K562 (cell line): Measurements from ENCODE around the gene NUMB. TPM values are rescaled to one million over a fixed set of nuclear protein-coding genes. Genes with fewer than 3 reads are reported as not detected.

ENCODE experiments used
- ATAC-seq: fragments of 200-7000 bp; cut with Tn5 transposase; 3 replicates; pipeline ENCODE4 v1.9.1; 2020; ENCODE audit warnings: moderate library complexity
- BruUV-seq: library from RNA; stranded (reverse); fragments of 400-500 nt; replicated peaks from 2 replicates; lab custom pipeline; 2021; lab: Mats Ljungman, UMichigan
- CTCF ChIA-PET: fragments of 300-600 bp; formaldehyde crosslinking; extraction: SDS; loops from one replicate; lab custom pipeline; 2021; ENCODE audit warnings: low intra/inter-chr PET ratio; lab: Yijun Ruan, JAX
- POLR2A ChIA-PET: fragments of 300-600, 350-650 bp; sonication (Branson Sonifier 250); formaldehyde crosslinking; extraction: SDS; loops from one replicate; lab custom pipeline; 2021; ENCODE audit warnings: antibody characterized with exemption, inconsistent platforms; lab: Yijun Ruan, JAX
- DNase-seq, 4 experiments: peaks; one replicate each; pipeline versions ENCODE4 v3.0.0 to v3.0.0-alpha.2; 2011 to 2018; ENCODE audit warnings: low spot score in 3 of 4, mixed read lengths in 3 of 4; ENCODE audit errors: extremely low read depth in 1 of 4
- FAIRE-seq: peaks from 2 replicates; lab custom pipeline; 2011; peaks lifted over from hg19 to GRCh38; lab: Jason Lieb, UNC
- H2AFZ ChIP-seq: 2 replicates; pipeline ENCODE4 v1.6.0; 2011; ENCODE audit warnings: low read depth, low read length, control low read depth, inconsistent platforms
- H3K27ac ChIP-seq: fragments of 200-600 bp; 3 replicates; pipeline ENCODE4 v1.8.0; 2011; ENCODE audit warnings: low read depth, mild to moderate bottlenecking, control low read depth, inconsistent platforms, low read length, moderate library complexity, mixed read lengths; ENCODE audit errors: extremely low read depth
- H3K27me3 ChIP-seq, 2 experiments: fragments of 300-600 bp in 1 of 2; 2 replicates in 1 of 2; 3 replicates in 1 of 2; pipeline versions ENCODE4 v1.6.0 to v1.8.0; 2011; ENCODE audit warnings: inconsistent platforms in 2 of 2, low read length in 2 of 2, mild to moderate bottlenecking in 1 of 2, mixed read lengths in 1 of 2, moderate library complexity in 1 of 2; ENCODE audit not compliant: control insufficient read depth in 2 of 2, insufficient read depth in 2 of 2
- H3K36me3 ChIP-seq: fragments of 300-600 bp; 3 replicates; pipeline ENCODE4 v1.8.0; 2011; ENCODE audit warnings: mild to moderate bottlenecking, low read length, inconsistent platforms; ENCODE audit not compliant: control insufficient read depth, insufficient read depth
- H3K4me1 ChIP-seq, 2 experiments: fragments of 200-600 bp in 1 of 2; replicated peaks in 1 of 2; 2 replicates in 1 of 2; 3 replicates in 1 of 2; pipeline versions ENCODE4 v1.5.1 to v1.8.0; 2011; ENCODE audit warnings: inconsistent platforms in 2 of 2, low read length in 2 of 2, mild to moderate bottlenecking in 1 of 2, mixed read lengths in 1 of 2, moderate library complexity in 1 of 2; ENCODE audit not compliant: control insufficient read depth in 2 of 2, insufficient read depth in 2 of 2
- H3K4me2 ChIP-seq: 2 replicates; pipeline ENCODE4 v1.6.1; 2011; ENCODE audit warnings: low read length, control low read depth, inconsistent platforms, mixed read lengths; ENCODE audit not compliant: insufficient read depth
- H3K4me3 ChIP-seq: fragments of 200-600 bp; sonication (generic), shearing (Covaris generic); 2 replicates; pipeline ENCODE4 v1.5.1; 2016; ENCODE audit warnings: control low read depth, inconsistent platforms
- H3K79me2 ChIP-seq: fragments of 200-600 bp; 3 replicates; pipeline ENCODE4 v1.8.0; 2011; ENCODE audit warnings: low read length, inconsistent platforms; ENCODE audit not compliant: control insufficient read depth, insufficient read depth
- H3K9ac ChIP-seq, 2 experiments: 2 replicates each; pipeline versions ENCODE4 v1.6.0 to v1.6.1; 2011; ENCODE audit warnings: low read depth in 2 of 2, low read length in 2 of 2, control low read depth in 1 of 2, inconsistent platforms in 1 of 2, mild to moderate bottlenecking in 1 of 2, mixed read lengths in 1 of 2; ENCODE audit not compliant: insufficient read depth in 1 of 2
- H3K9me1 ChIP-seq: one replicate; pipeline ENCODE4 v1.6.0; 2011; ENCODE audit warnings: inconsistent platforms, mild to moderate bottlenecking, low read length, moderate library complexity; ENCODE audit not compliant: control insufficient read depth, insufficient read depth
- H3K9me3 ChIP-seq: replicated peaks from 2 replicates; pipeline ENCODE4 v1.5.1; 2011; ENCODE audit warnings: low read depth, low read length, inconsistent platforms; ENCODE audit not compliant: control insufficient read depth, insufficient read depth
- H4K20me1 ChIP-seq: replicated peaks from 2 replicates; pipeline ENCODE4 v1.6.1; 2011; ENCODE audit warnings: low read length, inconsistent platforms, mixed read lengths; ENCODE audit not compliant: control insufficient read depth, insufficient read depth
- BRD4 ChIP-seq: fragments of 200-600 bp; sonication (generic); IDR thresholded peaks from 2 replicates; pipeline ENCODE4 v1.6.1; 2017; ENCODE audit warnings: inconsistent platforms
- CBFA2T2 ChIP-seq: fragments of 450-650 bp; conservative IDR thresholded peaks from 2 replicates; pipeline ENCODE4 v1.6.1; 2017; ENCODE audit warnings: mild to moderate bottlenecking
- CHD2 ChIP-seq: IDR thresholded peaks from 2 replicates; pipeline ENCODE4 v1.6.1; 2011; ENCODE audit warnings: low read depth, low read length
- GABPB2 ChIP-seq: fragments of 250-450 bp; sonication (Bioruptor Pico); conservative IDR thresholded peaks from 2 replicates; pipeline ENCODE4 v1.5.1; 2021; ENCODE audit warnings: mild to moderate bottlenecking
- HMBOX1 ChIP-seq: sonication (generic); IDR thresholded peaks from 2 replicates; pipeline ENCODE4 v1.6.1; 2016
- MAFG ChIP-seq: fragments of 450-650 bp; conservative IDR thresholded peaks from 2 replicates; pipeline ENCODE4 v1.6.1; 2016; ENCODE audit warnings: missing genetic modification characterization, missing compliant biosample characterization
- MYBL2 ChIP-seq, 2 experiments: fragments of 450-650 bp in 1 of 2; sonication (generic) in 1 of 2; formaldehyde crosslinking in 1 of 2; IDR thresholded peaks; 2 replicates each; pipeline versions ENCODE4 v1.6.1 to v1.8.1; 2017 to 2022; ENCODE audit warnings: borderline replicate concordance in 1 of 2, inconsistent platforms in 1 of 2, low read depth in 1 of 2, mild to moderate bottlenecking in 1 of 2, missing genetic modification reagents in 1 of 2, moderate library complexity in 1 of 2
- PRPF4 ChIP-seq: fragments of 200-400 bp; formaldehyde crosslinking; IDR thresholded peaks from one replicate; pipeline ENCODE4 v1.6.1; 2017; ENCODE audit warnings: low read length, low read depth, mild to moderate bottlenecking; ENCODE audit not compliant: insufficient read depth, poor library complexity, severe bottlenecking
- SNRNP70 ChIP-seq: fragments of 200-400 bp; formaldehyde crosslinking; optimal IDR thresholded peaks from 2 replicates; pipeline ENCODE3; 2017; ENCODE audit warnings: low read depth, low read length
- TCF7 ChIP-seq: sonication (generic); IDR thresholded peaks from 2 replicates; pipeline ENCODE4 v1.6.1; 2016; ENCODE audit warnings: antibody characterized with exemption, borderline replicate concordance
- THRAP3 ChIP-seq: fragments of 450-650 bp; IDR thresholded peaks from 2 replicates; pipeline ENCODE4 v1.6.1; 2016; ENCODE audit warnings: mild to moderate bottlenecking, inconsistent platforms, borderline replicate concordance
- USF2 ChIP-seq: sonication (generic); formaldehyde crosslinking; IDR thresholded peaks from 2 replicates; pipeline ENCODE4 v1.5.0; 2020; ENCODE audit warnings: missing genetic modification reagents
- ZKSCAN3 ChIP-seq: fragments of 250-450 bp; sonication (Bioruptor Pico); IDR thresholded peaks from 2 replicates; pipeline ENCODE4 v1.4.0; 2020
- ZNF354B ChIP-seq: fragments of 250-450 bp; sonication (Bioruptor Pico); IDR thresholded peaks from 2 replicates; pipeline ENCODE4 v1.4.0; 2020
- ZNF551 ChIP-seq: fragments of 250-450 bp; sonication (Bioruptor Pico); IDR thresholded peaks from 2 replicates; pipeline ENCODE4 v1.5.0; 2021; ENCODE audit warnings: mild to moderate bottlenecking, moderate library complexity
- ZNF766 ChIP-seq: fragments of 200-800 bp; sonication (Bioruptor generic); conservative IDR thresholded peaks from 2 replicates; pipeline ENCODE4 v1.6.1; 2016; ENCODE audit warnings: missing genetic modification characterization, missing compliant biosample characterization
- WGBS: fragments of 100-300 bp; shearing (Covaris generic); methylation state at CpG from one replicate; pipeline ENCODE4 v1.1.6; 2016; ENCODE audit warnings: low coverage, mixed read lengths; ENCODE audit not compliant: insufficient coverage; ENCODE audit errors: missing lambda C conversion rate; 5-methylcytosine and 5-hydroxymethylcytosine counted together
- in situ Hi-C: fragments of 300-500 bp; cut with MboI; formaldehyde crosslinking; loops from 4 replicates; pipeline ENCODE4 v1.15.0; 2018; ENCODE audit warnings: inconsistent platforms, mixed read lengths
- intact Hi-C: fragments of 100-400 bp; cut with micrococcal nuclease; formaldehyde crosslinking; loops from 2 replicates; pipeline ENCODE4 v1.14.2; 2022
- polyA plus RNA-seq, 8 experiments: library from polyadenylated mRNA; depleted of rRNA in 4 of 8; stranded (reverse) in 5 of 8; unstranded in 3 of 8; fragments of >200 nt; fragmentation: Nextera tagmentation in 2 of 8; fragmentation: Illumina TruSeq in 1 of 8; extraction: Ambion mirVana in 2 of 8; extraction: Trizol in 1 of 8; gene quantifications; 2 replicates each; pipeline versions ENCODE4 v1.2.1 to v1.2.3, GENCODE V29; 2011 to 2014; ENCODE audit warnings: inconsistent platforms in 1 of 8, missing spikeins in 1 of 8
- total RNA-seq, 7 experiments: library from RNA; depleted of rRNA in 6 of 7; stranded (reverse); fragments of >200 nt in 6 of 7; fragmentation: Illumina TruSeq in 2 of 7; extraction: Trizol in 2 of 7; gene quantifications; 2 replicates each; pipeline versions ENCODE4 v1.2.1 to v1.2.3, GENCODE V29; 2011 to 2021; ENCODE audit warnings: low replicate concordance in 1 of 7
- TF ChIP-seq, protein P1 (sequence below): fragments of 250-450 bp; sonication (Bioruptor Pico); IDR thresholded peaks from 2 replicates; pipeline ENCODE4 v1.4.0; 2020

NUMB gene
- total and polyA plus RNA-seq, 9 of the 15 experiments (the other 6 are each of a cell fraction or from before 2014, with no cell fraction given): 13.5 to 54.0 (median 32.3) TPM

DNA sequence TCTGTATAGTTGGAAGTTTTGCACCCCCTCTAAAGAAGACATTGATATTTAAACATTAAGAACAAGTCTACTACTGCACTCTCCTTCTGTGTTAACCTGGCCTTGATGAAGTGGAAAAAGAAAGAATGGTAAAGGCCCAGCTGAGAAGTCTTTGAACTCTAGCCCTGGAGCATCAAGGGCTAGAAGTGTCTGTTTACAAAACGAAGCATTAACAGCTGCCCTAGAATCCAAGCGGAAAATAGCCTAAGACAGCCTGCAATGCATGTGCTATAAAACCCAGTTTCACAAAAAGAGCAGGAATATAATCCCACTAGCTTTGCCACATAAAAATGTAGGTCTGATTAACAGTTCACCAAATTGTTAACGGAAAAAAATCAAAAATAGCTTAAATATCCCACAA, 60.5 kb downstream of the NUMB start (continued):
- no peak for TF ChIP-seq MYBL2 (IDR thresholded peaks at IDR 0.05; ENCODE audit: low read depth)
- TF ChIP-seq MYBL2 (CRISPR knock-in tag; IDR thresholded peaks at IDR 0.05; ENCODE audit: borderline replicate concordance): no peak
- no peak for TF ChIP-seq BRD4
- TF ChIP-seq TCF7: no peak
- no peak for TF ChIP-seq MAFG
- TF ChIP-seq HMBOX1: no peak
- TF ChIP-seq ZNF551 (CRISPR knock-in tag): no peak
- TF ChIP-seq GABPB2: no peak
- TF ChIP-seq ZNF766: no peak

- Histone ChIP-seq H3K36me3 (no peaks in the 10 kb centered on the region), H3K9me3 (no peaks in the 10 kb centered on the region), H3K27ac (no peak overlapping the region), H3K79me2 (peaks cover 11% of the 10 kb centered on the region), H2AFZ (no peak overlapping the region), H3K4me3 (no peak overlapping the region), H3K4me1 (no peaks in the 10 kb centered on the region), H3K9me1 (no peaks in the 10 kb centered on the region), H3K9ac (no peak overlapping the region), H3K27me3 (no peaks in the 10 kb centered on the region), H4K20me1 (no peaks in the 10 kb centered on the region), H3K4me2 (no peak overlapping the region)
- intact Hi-C loops (no loop called here), in situ Hi-C loops (no loop called here)
- DNase-seq: no peak
- POLR2A ChIA-PET: no interaction called here
- 100% methylated on average over 1 of the region's 1 CpG for WGBS
- CTCF ChIA-PET: no interaction called here
- ATAC-seq: no peak
- no TSS peak for BruUV-seq
- FAIRE-seq: no peak
- no peak for TF ChIP-seq CBFA2T2
- TF ChIP-seq CHD2: no peak
- TF ChIP-seq USF2 (CRISPR knock-in tag): no peak
- no peak for TF ChIP-seq ZNF354B (CRISPR knock-in tag)
- no peak for TF ChIP-seq SNRNP70
- no peak for TF ChIP-seq ZKSCAN3 (CRISPR knock-in tag)
- TF ChIP-seq, protein P1, sequence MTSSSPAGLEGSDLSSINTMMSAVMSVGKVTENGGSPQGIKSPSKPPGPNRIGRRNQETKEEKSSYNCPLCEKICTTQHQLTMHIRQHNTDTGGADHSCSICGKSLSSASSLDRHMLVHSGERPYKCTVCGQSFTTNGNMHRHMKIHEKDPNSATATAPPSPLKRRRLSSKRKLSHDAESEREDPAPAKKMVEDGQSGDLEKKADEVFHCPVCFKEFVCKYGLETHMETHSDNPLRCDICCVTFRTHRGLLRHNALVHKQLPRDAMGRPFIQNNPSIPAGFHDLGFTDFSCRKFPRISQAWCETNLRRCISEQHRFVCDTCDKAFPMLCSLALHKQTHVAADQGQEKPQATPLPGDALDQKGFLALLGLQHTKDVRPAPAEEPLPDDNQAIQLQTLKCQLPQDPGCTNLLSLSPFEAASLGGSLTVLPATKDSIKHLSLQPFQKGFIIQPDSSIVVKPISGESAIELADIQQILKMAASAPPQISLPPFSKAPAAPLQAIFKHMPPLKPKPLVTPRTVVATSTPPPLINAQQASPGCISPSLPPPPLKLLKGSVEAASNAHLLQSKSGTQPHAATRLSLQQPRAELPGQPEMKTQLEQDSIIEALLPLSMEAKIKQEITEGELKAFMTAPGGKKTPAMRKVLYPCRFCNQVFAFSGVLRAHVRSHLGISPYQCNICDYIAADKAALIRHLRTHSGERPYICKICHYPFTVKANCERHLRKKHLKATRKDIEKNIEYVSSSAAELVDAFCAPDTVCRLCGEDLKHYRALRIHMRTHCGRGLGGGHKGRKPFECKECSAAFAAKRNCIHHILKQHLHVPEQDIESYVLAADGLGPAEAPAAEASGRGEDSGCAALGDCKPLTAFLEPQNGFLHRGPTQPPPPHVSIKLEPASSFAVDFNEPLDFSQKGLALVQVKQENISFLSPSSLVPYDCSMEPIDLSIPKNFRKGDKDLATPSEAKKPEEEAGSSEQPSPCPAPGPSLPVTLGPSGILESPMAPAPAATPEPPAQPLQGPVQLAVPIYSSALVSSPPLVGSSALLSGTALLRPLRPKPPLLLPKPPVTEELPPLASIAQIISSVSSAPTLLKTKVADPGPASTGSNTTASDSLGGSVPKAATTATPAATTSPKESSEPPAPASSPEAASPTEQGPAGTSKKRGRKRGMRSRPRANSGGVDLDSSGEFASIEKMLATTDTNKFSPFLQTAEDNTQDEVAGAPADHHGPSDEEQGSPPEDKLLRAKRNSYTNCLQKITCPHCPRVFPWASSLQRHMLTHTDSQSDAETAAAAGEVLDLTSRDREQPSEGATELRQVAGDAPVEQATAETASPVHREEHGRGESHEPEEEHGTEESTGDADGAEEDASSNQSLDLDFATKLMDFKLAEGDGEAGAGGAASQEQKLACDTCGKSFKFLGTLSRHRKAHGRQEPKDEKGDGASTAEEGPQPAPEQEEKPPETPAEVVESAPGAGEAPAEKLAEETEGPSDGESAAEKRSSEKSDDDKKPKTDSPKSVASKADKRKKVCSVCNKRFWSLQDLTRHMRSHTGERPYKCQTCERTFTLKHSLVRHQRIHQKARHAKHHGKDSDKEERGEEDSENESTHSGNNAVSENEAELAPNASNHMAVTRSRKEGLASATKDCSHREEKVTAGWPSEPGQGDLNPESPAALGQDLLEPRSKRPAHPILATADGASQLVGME (CRISPR knock-in tag): no peak
- TF ChIP-seq PRPF4: no peak
- TF ChIP-seq THRAP3: no peak
Measured at GRCh38 chr14:73394317-73394716, 64.0 kb downstream of the NUMB start.
